HL-60 (cell line): ENCODE results near the gene TANC1.

Source experiments
- DNase-seq, 2 experiments: peaks; one replicate each; pipeline ENCODE4 v3.0.0-alpha.2; 2010 to 2020; ENCODE audit warnings: low read depth in 1 of 2, low spot score in 1 of 2
- H3K27ac ChIP-seq: fragments of 250-450 bp; sonication (Bioruptor Pico); replicated peaks from 2 replicates; pipeline ENCODE4 v1.5.1; 2020; ENCODE audit warnings: mild to moderate bottlenecking, moderate library complexity
- H3K27me3 ChIP-seq: fragments of 250-450 bp; sonication (Bioruptor Pico); 2 replicates; pipeline ENCODE4 v1.5.1; 2021; ENCODE audit warnings: mild to moderate bottlenecking, moderate library complexity; ENCODE audit not compliant: insufficient read depth, poor library complexity, severe bottlenecking
- H3K4me3 ChIP-seq: replicated peaks from 2 replicates; pipeline ENCODE4 v1.5.1; 2011; ENCODE audit warnings: mild to moderate bottlenecking, control low read depth, low read length; ENCODE audit not compliant: insufficient read depth
- CTCF ChIP-seq: IDR thresholded peaks from one replicate; pipeline ENCODE4 v1.5.1; 2011; ENCODE audit warnings: low read length, control low read depth, inconsistent platforms; ENCODE audit not compliant: insufficient read depth
- GABPA ChIP-seq: IDR thresholded peaks from 2 replicates; pipeline ENCODE4 v1.6.1; 2012; ENCODE audit warnings: low read depth
- POLR2AphosphoS5 ChIP-seq: IDR thresholded peaks from 2 replicates; pipeline ENCODE4 v1.6.1; 2012; ENCODE audit warnings: low read depth
- REST ChIP-seq: IDR thresholded peaks from 2 replicates; pipeline ENCODE4 v1.6.1; 2012; ENCODE audit warnings: low read depth; ENCODE audit not compliant: insufficient replicate concordance
- SPI1 ChIP-seq: IDR thresholded peaks from 2 replicates; pipeline ENCODE4 v1.6.1; 2012; ENCODE audit warnings: low read depth, mild to moderate bottlenecking, borderline replicate concordance

TANC1 gene

GRCh38 chr2:159172403-159172802 lies 204.0 kb downstream of the TANC1 start:
- no peak overlapping the region for H3K4me3 ChIP-seq
- no peak overlapping the region for H3K27ac ChIP-seq
- TF ChIP-seq GABPA (no peak), SPI1 (no peak), REST (no peak), CTCF (no peak), POLR2AphosphoS5 (no peak)
- no peaks in the 10 kb centered on the region for H3K27me3 ChIP-seq
- no peak for DNase-seq

DNA sequence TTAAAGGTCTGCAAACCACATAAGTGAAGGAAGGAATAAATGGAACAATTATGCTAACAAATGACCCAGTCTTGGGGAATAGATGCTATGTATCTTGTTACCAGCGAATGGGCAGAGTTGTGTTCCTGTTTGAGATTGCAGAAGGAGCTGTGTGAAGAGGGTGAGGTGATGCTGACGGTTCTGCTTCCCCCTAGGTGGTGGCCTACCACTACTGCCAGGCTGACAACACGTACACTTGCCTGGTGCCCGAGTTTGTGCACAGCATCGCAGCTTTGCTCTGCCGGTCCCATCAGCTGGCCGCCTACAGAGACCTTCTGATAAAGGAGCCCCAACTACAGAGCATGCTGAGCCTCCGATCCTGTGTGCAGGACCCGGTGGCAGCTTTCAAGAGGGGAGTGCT lies 206.3 kb downstream of the TANC1 start:
- DNase-seq, result no peak
- TF ChIP-seq GABPA, result no peak
- TF ChIP-seq REST, result no peak
- no peak for TF ChIP-seq POLR2AphosphoS5
- no peak for TF ChIP-seq SPI1
- no peak for TF ChIP-seq CTCF
- H3K27ac ChIP-seq, result no peak overlapping the region
- H3K4me3 ChIP-seq, result no peak overlapping the region
- no peaks in the 10 kb centered on the region for H3K27me3 ChIP-seq

DNA sequence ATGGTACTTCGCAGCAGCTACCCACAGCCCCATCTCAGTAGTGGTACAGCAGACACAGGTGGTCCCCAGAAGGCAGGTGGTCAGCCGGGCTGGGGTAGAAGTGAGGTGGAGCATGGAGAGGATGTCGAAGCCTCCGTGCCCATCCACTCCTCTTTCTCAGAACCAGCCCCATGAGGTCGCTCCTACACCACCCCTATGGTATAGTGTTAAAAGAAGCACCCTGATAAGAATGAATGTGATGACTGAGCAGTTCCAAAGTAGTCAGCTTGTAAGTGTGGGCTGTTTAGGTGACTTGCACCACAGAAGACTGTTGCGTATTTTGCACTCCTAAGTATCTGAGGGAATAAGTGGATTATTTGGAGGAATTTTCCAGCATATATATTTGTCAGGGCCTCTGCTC lies 206.7 kb downstream of the TANC1 start:
- Histone ChIP-seq H3K27me3 (no peaks in the 10 kb centered on the region), H3K4me3 (no peak overlapping the region), H3K27ac (no peak overlapping the region)
- TF ChIP-seq REST (no peak), GABPA (no peak)
- no peak for DNase-seq

GRCh38 chr2:159175927-159176326 lies 207.5 kb downstream of the TANC1 start:
- H3K27ac ChIP-seq, result no peak overlapping the region
- no peaks in the 10 kb centered on the region for H3K27me3 ChIP-seq
- no peak overlapping the region for H3K4me3 ChIP-seq
- TF ChIP-seq GABPA (no peak), POLR2AphosphoS5 (no peak), CTCF (no peak), REST (no peak), SPI1 (no peak)
- DNase-seq, result no peak
